IPS DF 6.9 (cell line): ENCODE results near the gene STAM2.
"Not testable (repeated sequence)": the region's sequence is repeated elsewhere in the genome, so short reads cannot be mapped to it uniquely, and the experiment has no call there.

Source experiments
- DNase-seq: peaks from one replicate; pipeline ENCODE4 v3.0.0-alpha.2; 2013; ENCODE audit warnings: low read depth, low spot score
- H3K27ac ChIP-seq: one replicate; pipeline ENCODE4 v1.5.1; 2013; ENCODE audit warnings: low read length, control low read depth
- H3K27me3 ChIP-seq: 2 replicates; pipeline ENCODE4 v1.6.1; 2013; ENCODE audit warnings: mild to moderate bottlenecking, low read length; ENCODE audit not compliant: control insufficient read depth, insufficient read depth
- H3K36me3 ChIP-seq: 2 replicates; pipeline ENCODE4 v1.6.1; 2013; ENCODE audit warnings: low read length; ENCODE audit not compliant: control insufficient read depth, insufficient read depth
- H3K4me1 ChIP-seq: 2 replicates; pipeline ENCODE4 v1.6.1; 2013; ENCODE audit warnings: low read length; ENCODE audit not compliant: control insufficient read depth, insufficient read depth
- H3K4me3 ChIP-seq: 2 replicates; pipeline ENCODE4 v1.5.1; 2013; ENCODE audit warnings: mild to moderate bottlenecking, low read length
- H3K9me3 ChIP-seq: 2 replicates; pipeline ENCODE4 v1.6.1; 2013; ENCODE audit warnings: low read length, inconsistent platforms; ENCODE audit not compliant: control insufficient read depth, insufficient read depth
- WGBS: extraction: QIAGEN DNeasy Blood & Tissue Kit; methylation state at CpG from one replicate; pipeline ENCODE4 v1.1.7; 2013; ENCODE audit warnings: mixed read lengths, missing lambda C conversion rate; ENCODE audit not compliant: insufficient read length, insufficient coverage; 5-methylcytosine and 5-hydroxymethylcytosine counted together

Gene STAM2

GRCh38 chr2:152114366-152114765 lies 61.2 kb downstream of the STAM2 start:
- no peaks in the 10 kb centered on the region for H3K27me3 ChIP-seq
- H3K4me1 ChIP-seq = no peaks in the 10 kb centered on the region
- H3K36me3 ChIP-seq = no peaks in the 10 kb centered on the region
- no peak for DNase-seq
- no CpG with 5 or more reads among the region's 3 CpGs for WGBS
- H3K4me3 ChIP-seq = no peak overlapping the region
- no peak overlapping the region for H3K27ac ChIP-seq
- no peaks in the 10 kb centered on the region for H3K9me3 ChIP-seq

DNA sequence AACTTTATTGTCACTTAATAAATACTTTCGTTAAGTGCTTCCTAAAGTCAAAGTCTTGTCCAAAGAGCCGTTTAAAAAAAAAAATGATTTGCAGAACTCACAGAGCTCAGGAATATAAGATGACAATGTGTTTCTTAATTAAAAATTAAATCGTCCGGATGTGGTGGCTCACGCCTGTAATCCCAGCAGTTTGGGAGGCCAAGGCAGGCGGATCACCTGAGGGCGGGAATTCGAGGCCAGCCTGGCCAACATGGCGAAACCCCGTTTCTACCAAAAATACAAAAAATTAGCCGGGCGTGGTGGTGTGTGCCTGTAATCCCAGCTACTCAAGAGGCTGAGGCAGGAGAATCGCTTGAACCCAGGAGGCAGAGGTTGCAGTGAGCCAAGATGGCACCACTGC lies 68.4 kb downstream of the STAM2 start:
- H3K36me3 ChIP-seq, H3K27me3 ChIP-seq, H3K9me3 ChIP-seq, H3K4me1 ChIP-seq, DNase-seq, H3K27ac ChIP-seq, H3K4me3 ChIP-seq: not testable (repeated sequence)
- no CpG with 5 or more reads among the region's 13 CpGs for WGBS

GRCh38 chr2:152106464-152106863 lies 69.1 kb downstream of the STAM2 start:
- no CpG with 5 or more reads among the region's 4 CpGs for WGBS
- no peak overlapping the region for H3K4me3 ChIP-seq
- no peak overlapping the region for H3K27ac ChIP-seq
- H3K27me3 ChIP-seq = no peaks in the 10 kb centered on the region
- no peak for DNase-seq
- no peaks in the 10 kb centered on the region for H3K36me3 ChIP-seq
- H3K9me3 ChIP-seq = no peaks in the 10 kb centered on the region
- H3K4me1 ChIP-seq = no peaks in the 10 kb centered on the region

- no peak for DNase-seq
- 0 out of 2 replicates have a peak, but pooled peaks cover 1% of the 10 kb centered on the region for H3K4me1 ChIP-seq
- no CpG with 5 or more reads among the region's 3 CpGs for WGBS
- no peak overlapping the region for H3K4me3 ChIP-seq
- H3K36me3 ChIP-seq = no peaks in the 10 kb centered on the region
- no peaks in the 10 kb centered on the region for H3K9me3 ChIP-seq
- H3K27me3 ChIP-seq = peaks cover 11% of the 10 kb centered on the region
- H3K27ac ChIP-seq = no peak overlapping the region
Measured at GRCh38 chr2:152103271-152103670, 72.3 kb downstream of the STAM2 start.

GRCh38 chr2:152100961-152101360 lies 74.6 kb downstream of the STAM2 start:
- no peak overlapping the region for H3K4me3 ChIP-seq
- H3K27me3 ChIP-seq = peaks cover 23% of the 10 kb centered on the region
- no peak for DNase-seq
- H3K4me1 ChIP-seq = 0 out of 2 replicates have a peak, but pooled peaks cover 1% of the 10 kb centered on the region
- no peak overlapping the region for H3K27ac ChIP-seq
- WGBS = no CpG with 5 or more reads among the region's 2 CpGs
- no peaks in the 10 kb centered on the region for H3K9me3 ChIP-seq
- H3K36me3 ChIP-seq = no peaks in the 10 kb centered on the region

DNA sequence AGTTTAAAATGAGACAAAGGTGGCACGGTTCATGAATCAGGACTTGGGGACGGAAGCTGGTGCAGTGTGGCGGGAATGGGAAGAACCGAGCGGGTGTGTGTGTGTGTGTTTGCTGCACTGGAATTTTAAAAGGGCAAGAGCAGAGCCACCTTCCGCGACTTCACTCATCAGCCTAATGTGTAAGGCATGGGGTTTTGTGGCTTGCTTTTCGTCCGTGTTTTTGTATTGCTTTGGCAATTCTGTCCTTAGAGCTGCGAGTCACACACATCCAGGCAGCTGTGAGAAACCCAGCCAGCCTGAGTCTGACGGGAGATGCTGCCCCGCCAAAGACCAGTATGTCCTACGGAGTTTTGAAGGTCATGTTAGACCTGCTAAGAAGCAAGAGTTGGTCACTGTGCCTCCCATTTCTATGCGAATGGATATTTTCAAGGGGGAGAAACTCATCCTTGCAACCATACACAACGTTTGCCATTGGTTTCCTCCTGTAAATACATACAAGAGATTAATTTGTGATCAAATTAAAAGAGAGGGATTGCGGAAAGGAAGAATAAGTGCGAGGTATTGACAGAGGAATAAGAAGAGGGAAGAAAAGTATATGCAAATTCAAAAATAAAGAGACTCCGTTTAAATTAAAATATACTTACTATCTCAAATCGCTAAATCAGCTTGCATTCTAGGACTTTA lies 76.1 kb downstream of the STAM2 start:
- H3K9me3 ChIP-seq = no peaks in the 10 kb centered on the region
- H3K27ac ChIP-seq = no peak overlapping the region
- H3K27me3 ChIP-seq = peaks cover 23% of the 10 kb centered on the region
- peak overlapping the region; percentile 57; the same call in 1 of the 2 replicates for H3K4me3 ChIP-seq
- no peak for DNase-seq
- 100% methylated on average over 2 of the region's 19 CpGs for WGBS
- no peaks in the 10 kb centered on the region for H3K36me3 ChIP-seq
- 0 out of 2 replicates have a peak, but pooled peaks cover 1% of the 10 kb centered on the region for H3K4me1 ChIP-seq

DNA sequence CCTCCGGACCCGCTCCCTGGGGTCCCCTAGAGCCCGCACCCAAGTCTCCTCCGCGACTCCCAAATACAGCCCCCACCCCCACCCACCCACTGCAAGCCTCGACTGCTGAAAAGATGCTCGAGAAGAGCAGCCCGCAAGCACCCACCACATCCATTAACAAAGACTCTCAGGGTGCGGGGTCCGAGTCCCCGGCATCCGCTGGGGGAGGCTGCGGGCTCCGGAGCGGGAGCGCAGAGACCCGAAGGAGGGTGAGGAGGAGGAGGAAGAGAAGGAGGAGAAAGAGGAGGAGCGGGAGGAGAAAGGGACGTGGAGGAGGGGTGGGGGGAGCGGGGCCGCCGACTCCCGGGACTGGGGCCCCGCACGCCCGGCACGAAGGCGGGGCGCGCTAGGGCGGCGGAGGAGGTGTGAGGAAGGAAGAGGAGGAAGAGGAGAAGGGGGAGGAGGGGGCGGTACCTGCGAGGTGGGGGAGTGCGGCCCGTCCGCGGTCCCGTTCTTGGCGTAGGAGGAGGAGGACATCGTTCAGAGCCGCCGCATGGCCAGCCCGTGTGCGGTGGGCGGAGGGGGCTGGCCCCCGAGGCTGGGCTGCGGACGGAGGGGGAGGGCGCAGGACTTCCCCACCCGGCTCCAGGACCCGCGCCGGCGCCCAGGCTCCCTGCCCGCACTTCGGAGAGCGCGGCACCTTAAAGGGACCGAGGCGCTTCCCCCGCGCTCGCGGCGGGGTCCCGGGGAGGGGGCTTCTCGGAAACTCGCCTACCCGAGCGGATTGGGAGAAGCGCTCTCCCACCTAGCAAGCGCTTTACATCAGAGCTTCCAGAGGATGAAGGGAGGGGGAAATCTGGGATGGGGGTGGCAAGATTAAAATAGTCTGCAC lies 76.8 kb downstream of the STAM2 start, which contains the start of gene CACNB4:
Gene CACNB4 (minus strand): TSS at position 549 of the 871 bp plus-strand sequence.
- no CpG with 5 or more reads among the region's 73 CpGs for WGBS
- 0 out of 2 replicates have a peak, but pooled peaks cover 1% of the 10 kb centered on the region for H3K4me1 ChIP-seq
- DNase-seq = no peak
- no peaks in the 10 kb centered on the region for H3K36me3 ChIP-seq
- H3K27ac ChIP-seq = no peak within 1 kb of the TSS
- no peaks in the 10 kb centered on the region for H3K9me3 ChIP-seq
- peaks cover 23% of the 10 kb centered on the region for H3K27me3 ChIP-seq
- peak within 1 kb of the TSS; percentile 57; the same call in 1 of the 2 replicates for H3K4me3 ChIP-seq

DNA sequence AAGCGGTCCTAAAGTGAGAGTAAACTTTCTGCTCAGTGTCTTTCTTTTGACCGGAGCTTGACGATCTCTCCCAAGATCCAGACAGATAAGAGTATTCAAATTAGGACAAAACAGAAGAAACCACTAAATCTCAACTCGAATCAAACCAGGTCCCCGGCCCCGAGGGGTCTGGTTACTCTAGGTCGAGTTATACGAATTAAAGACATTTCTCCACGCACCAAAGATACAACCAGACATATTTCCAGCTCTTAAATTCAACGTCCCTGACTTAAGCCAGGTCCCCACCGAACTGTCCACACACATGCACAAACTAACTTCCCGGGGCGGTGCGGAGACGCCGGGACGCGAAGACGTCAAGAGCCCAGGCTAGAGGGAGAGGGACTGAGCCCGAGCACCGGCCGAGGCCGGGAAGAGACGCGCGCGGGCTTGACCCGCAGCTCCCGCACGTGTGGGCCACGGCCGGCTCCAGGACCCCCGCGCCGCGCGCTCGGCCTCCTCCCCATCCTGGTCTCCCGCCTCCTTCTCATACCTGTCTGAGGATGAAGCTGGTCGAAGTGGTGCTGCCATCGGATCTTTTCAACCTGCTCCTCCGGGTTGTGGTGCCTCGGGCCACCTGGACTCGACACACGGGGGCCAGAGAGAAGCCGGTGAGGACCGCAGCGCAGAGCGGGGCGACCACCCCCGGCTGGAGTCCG lies 77.6 kb downstream of the STAM2 start:
- Histone ChIP-seq H3K4me3 (peak overlapping the region; percentile 57; the same call in 1 of the 2 replicates), H3K4me1 (0 out of 2 replicates have a peak, but pooled peaks cover 1% of the 10 kb centered on the region), H3K36me3 (no peaks in the 10 kb centered on the region), H3K27me3 (peaks cover 23% of the 10 kb centered on the region), H3K9me3 (no peaks in the 10 kb centered on the region), H3K27ac (no peak overlapping the region)
- DNase-seq = no peak
- WGBS = no CpG with 5 or more reads among the region's 52 CpGs

GRCh38 chr2:152097290-152097800 lies 78.2 kb downstream of the STAM2 start:
- no peaks in the 10 kb centered on the region for H3K36me3 ChIP-seq
- peaks cover 23% of the 10 kb centered on the region for H3K27me3 ChIP-seq
- no peak for DNase-seq
- no CpG with 5 or more reads among the region's 13 CpGs for WGBS
- no peaks in the 10 kb centered on the region for H3K9me3 ChIP-seq
- H3K4me3 ChIP-seq = peak overlapping the region; percentile 2; the same call in 1 of the 2 replicates
- H3K4me1 ChIP-seq = 0 out of 2 replicates have a peak, but pooled peaks cover 1% of the 10 kb centered on the region
- no peak overlapping the region for H3K27ac ChIP-seq

- WGBS = no CpG with 5 or more reads among the region's 1 CpG
- no peak overlapping the region for H3K27ac ChIP-seq
- DNase-seq = no peak
- H3K4me1 ChIP-seq = no peaks in the 10 kb centered on the region
- no peaks in the 10 kb centered on the region for H3K9me3 ChIP-seq
- no peak overlapping the region for H3K4me3 ChIP-seq
- peaks cover 20% of the 10 kb centered on the region for H3K27me3 ChIP-seq
- H3K36me3 ChIP-seq = no peaks in the 10 kb centered on the region
Measured at GRCh38 chr2:152095146-152095545, 80.4 kb downstream of the STAM2 start.
